Stimulated activated naive B cell treated with anti-CD40 and anti-IgM and Interleukin-4, amounts not matched to agents 10 μg/mL and 1 μg/mL and 100 μg/mL, for 72 hours (primary cell): Measurements from ENCODE around the gene SCN2A.

Experiments
- ATAC-seq, 2 donors: fragments of 150-1000 bp; cut with Tn5 transposase; replicated peaks; 2 replicates each; pipeline ENCODE4 v1.10.0; 2021; ENCODE audit warnings: moderate library complexity in 1 of 2
- DNase-seq: peaks from one replicate; pipeline ENCODE4 v3.0.0; 2021
- H3K27ac Mint-ChIP-seq: one replicate; pipeline ENCODE4 v1.8.0; 2022; ENCODE audit warnings: mild to moderate bottlenecking, mixed read lengths
- H3K27me3 Mint-ChIP-seq, 2 donors: one replicate each; pipeline ENCODE4 v1.8.0; 2022; ENCODE audit warnings: mixed read lengths in 2 of 2
- H3K36me3 Mint-ChIP-seq, 2 donors: one replicate each; pipeline ENCODE4 v1.8.0; 2022; ENCODE audit warnings: mixed read lengths in 2 of 2, mild to moderate bottlenecking in 1 of 2
- H3K4me1 Mint-ChIP-seq, 2 donors: one replicate each; pipeline ENCODE4 v1.8.0; 2022; ENCODE audit warnings: mixed read lengths in 2 of 2, mild to moderate bottlenecking in 1 of 2
- H3K4me3 Mint-ChIP-seq, 2 donors: one replicate each; pipeline ENCODE4 v1.8.0; 2022; ENCODE audit warnings: mild to moderate bottlenecking in 2 of 2, mixed read lengths in 2 of 2, moderate library complexity in 1 of 2
- H3K9me3 Mint-ChIP-seq, 2 donors: one replicate each; pipeline ENCODE4 v1.8.0; 2022; ENCODE audit warnings: mixed read lengths in 2 of 2, mild to moderate bottlenecking in 1 of 2

SCN2A gene

DNA sequence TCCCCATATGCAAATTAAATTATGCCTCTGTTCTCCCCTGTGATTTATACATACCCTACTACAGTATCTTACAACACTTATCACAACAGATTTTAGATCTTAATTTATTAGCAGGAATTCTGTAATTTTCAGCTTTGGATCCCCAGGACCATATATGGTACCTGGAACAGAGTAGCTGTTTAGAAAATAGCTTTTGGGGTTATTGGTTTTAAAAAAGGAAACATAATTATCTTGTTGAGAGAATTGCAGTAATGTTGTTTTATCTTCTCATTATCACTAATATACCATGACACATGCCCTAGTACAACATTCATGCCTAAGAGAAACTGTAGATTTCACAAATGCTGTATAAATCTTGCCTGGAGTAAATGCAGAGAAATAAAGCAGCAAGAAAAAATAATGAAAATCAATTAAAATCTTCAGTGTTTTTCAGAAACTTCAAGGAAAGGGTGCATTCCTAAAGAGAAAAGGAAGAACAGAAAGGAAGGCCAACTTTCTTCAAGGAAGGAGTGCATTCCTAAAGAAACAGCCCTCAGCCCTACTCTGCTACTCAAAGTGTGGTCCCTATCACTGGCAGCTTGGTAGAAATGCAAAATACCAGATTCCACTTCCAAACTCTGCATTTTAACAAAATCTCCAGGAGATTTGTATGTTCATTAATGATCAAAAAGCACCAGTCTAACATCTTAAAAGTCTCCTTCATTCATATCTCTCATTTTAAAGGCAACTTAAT is 193.2 kb downstream of the SCN2A start:
- Mint-ChIP-seq H3K27me3 (no peaks in the 10 kb centered on the region), H3K36me3 (no peaks in the 10 kb centered on the region), H3K27ac (no peak overlapping the region), H3K4me3 (no peak overlapping the region), H3K4me1 (peaks cover 2 to 9% of the 10 kb centered on the region in 2 donors), H3K9me3 (no peaks in the 10 kb centered on the region)
- DNase-seq (no peak), ATAC-seq (no peak)

DNA sequence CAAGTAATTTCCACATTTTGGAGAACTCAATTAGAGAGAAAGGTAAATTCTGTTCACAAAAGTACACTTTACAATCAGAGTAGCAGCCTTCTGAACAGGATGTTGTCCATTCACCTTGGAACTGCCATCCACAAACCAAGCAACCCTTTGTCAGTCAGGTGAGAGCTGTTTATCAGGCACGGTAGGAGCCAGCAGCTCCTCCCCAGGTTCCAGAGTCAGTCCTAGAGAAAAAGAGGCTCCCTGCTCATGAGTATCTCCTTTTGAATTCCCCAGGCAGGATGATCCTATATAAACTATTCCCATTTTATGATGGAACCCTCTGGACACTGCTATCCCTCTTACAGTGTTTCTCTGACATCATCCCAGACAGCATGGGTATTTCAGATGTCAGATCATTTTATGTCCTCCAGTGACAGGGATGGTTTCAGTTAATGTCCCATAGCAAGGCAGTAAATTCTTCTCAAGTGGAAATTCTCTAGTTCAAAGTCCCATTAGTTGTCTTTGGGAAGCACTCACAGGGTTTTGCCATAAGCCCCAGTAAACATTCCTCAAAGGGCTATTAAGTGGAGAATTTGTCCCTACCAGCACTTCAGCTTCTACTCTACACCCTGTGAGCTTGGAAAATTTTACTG is 195.8 kb downstream of the SCN2A start:
- Mint-ChIP-seq H3K36me3 (no peaks in the 10 kb centered on the region), H3K27me3 (no peaks in the 10 kb centered on the region), H3K9me3 (no peaks in the 10 kb centered on the region), H3K4me3 (no peak overlapping the region), H3K4me1 (peaks cover 2 to 9% of the 10 kb centered on the region in 2 donors), H3K27ac (no peak overlapping the region)
- ATAC-seq: no peak
- DNase-seq: no peak

DNA sequence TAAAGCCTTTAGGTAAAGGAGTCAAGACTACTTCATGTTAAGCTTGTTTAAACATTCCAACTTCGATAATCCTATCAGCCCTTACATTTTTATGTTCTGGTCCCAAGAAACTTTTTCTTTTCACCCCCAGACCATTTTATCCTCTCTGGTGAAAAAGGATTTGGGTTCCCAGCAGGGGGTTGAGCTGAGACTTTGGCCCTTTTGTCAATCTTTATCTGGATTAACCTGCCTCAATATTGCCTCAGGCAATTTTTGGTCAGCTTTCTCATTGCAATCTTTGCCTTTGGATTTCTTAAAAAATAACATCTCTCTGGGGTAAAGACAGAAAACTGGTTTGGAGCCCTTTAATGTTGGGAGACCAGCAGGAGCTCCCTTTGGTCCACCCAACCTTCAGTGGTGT is 196.4 kb downstream of the SCN2A start:
- ATAC-seq (no peak), DNase-seq (no peak)
- no peak overlapping the region for H3K4me3 Mint-ChIP-seq
- no peaks in the 10 kb centered on the region for H3K27me3 Mint-ChIP-seq
- no peak overlapping the region for H3K27ac Mint-ChIP-seq
- H3K4me1 Mint-ChIP-seq: peaks cover 2 to 9% of the 10 kb centered on the region in 2 donors
- H3K9me3 Mint-ChIP-seq: no peaks in the 10 kb centered on the region
- H3K36me3 Mint-ChIP-seq: no peaks in the 10 kb centered on the region

DNA sequence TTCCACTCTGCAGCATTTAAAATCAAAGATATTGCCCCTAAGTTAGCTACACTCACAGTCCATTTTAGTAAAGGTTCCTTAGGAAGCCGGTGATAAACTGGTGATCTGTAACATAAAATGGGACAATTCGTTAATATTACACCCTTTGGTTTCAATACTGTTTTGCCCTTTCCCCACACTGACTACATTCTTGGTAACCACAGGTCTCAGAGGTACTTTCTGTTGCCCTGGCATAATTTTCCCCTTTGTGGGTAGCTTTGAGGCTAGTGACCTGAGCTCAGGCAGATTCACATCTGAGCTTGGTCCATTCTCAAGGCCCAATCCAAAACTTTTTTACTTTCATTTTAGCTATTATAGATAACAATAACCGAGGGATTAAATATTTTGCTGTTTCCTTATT is 197.3 kb downstream of the SCN2A start:
- Mint-ChIP-seq H3K4me1 (peaks cover 2 to 9% of the 10 kb centered on the region in 2 donors), H3K9me3 (no peaks in the 10 kb centered on the region), H3K27ac (no peak overlapping the region), H3K27me3 (no peaks in the 10 kb centered on the region), H3K36me3 (no peaks in the 10 kb centered on the region), H3K4me3 (no peak overlapping the region)
- ATAC-seq (peak; percentile 67 to 84), DNase-seq (peak; percentile 2)

DNA sequence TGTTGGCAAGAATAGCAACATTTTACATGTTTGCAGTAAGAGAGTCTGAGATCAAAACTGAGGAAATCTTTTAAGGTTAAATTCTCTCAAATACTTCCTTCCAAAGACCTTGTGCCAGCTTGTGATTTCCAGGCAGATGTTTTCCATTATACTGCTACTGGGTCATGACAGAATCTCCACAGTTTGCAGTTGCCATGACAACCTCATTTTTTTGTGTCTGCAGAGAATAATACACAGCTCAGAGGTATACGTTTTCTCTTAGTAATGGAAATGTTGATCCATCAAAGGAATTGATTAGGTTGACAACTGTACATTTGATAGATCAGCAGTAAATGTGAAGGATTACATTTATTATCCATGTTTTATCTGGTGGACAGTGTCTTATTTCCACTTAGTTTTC is 201.2 kb downstream of the SCN2A start:
- Mint-ChIP-seq H3K9me3 (no peaks in the 10 kb centered on the region), H3K27me3 (peaks cover 0 to 1% of the 10 kb centered on the region in 2 donors), H3K36me3 (no peaks in the 10 kb centered on the region), H3K4me1 (peaks cover 2 to 9% of the 10 kb centered on the region in 2 donors), H3K4me3 (no peak overlapping the region), H3K27ac (no peak overlapping the region)
- ATAC-seq (no peak), DNase-seq (no peak)
